Measurements from ENCODE around the gene EMC8. TPM values are rescaled to one million over a fixed set of nuclear protein-coding genes. Genes with fewer than 3 reads are reported as not detected.

EMC8 gene
- total RNA-seq, 1 experiment from 2014 or later = 73.0 TPM

DNA sequence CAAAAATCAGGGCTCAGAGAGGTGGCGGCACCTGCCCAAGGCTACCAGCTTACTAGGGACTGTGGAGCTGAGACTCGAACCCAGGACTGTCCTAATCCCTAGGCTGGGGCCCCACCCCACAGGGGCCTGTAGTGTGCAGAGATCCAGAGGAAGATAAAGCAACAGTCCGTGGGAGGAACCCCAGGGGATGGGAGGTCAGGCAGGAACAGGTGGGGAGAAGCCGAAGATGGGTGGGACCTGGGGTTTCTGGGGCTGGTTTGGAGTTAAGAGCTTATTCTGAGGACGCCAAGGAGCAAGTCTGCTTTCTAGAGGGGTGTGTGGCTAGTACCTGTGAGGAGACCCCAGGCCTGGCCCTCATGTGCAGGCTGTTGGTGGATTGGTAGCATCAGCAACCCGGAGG lies 63.4 kb downstream of the EMC8 start (continued):
- TF ChIP-seq JUND (IDR thresholded peaks at IDR 0.05) = no peak
- TF ChIP-seq, protein P1, sequence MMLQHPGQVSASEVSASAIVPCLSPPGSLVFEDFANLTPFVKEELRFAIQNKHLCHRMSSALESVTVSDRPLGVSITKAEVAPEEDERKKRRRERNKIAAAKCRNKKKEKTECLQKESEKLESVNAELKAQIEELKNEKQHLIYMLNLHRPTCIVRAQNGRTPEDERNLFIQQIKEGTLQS (IDR thresholded peaks at IDR 0.05) = no peak
- no peak for TF ChIP-seq RAD21 (IDR thresholded peaks at IDR 0.05; ENCODE audit: low read depth)
- no peak for TF ChIP-seq CBX3 (IDR thresholded peaks at IDR 0.05; ENCODE audit: low read depth)
- no peak for TF ChIP-seq ZNF274 (IDR thresholded peaks at IDR 0.05; ENCODE audit: low read depth, low read length)
- no peak for TF ChIP-seq ELF1 (IDR thresholded peaks at IDR 0.05; ENCODE audit: borderline replicate concordance, low read depth)
- TF ChIP-seq, protein P2, sequence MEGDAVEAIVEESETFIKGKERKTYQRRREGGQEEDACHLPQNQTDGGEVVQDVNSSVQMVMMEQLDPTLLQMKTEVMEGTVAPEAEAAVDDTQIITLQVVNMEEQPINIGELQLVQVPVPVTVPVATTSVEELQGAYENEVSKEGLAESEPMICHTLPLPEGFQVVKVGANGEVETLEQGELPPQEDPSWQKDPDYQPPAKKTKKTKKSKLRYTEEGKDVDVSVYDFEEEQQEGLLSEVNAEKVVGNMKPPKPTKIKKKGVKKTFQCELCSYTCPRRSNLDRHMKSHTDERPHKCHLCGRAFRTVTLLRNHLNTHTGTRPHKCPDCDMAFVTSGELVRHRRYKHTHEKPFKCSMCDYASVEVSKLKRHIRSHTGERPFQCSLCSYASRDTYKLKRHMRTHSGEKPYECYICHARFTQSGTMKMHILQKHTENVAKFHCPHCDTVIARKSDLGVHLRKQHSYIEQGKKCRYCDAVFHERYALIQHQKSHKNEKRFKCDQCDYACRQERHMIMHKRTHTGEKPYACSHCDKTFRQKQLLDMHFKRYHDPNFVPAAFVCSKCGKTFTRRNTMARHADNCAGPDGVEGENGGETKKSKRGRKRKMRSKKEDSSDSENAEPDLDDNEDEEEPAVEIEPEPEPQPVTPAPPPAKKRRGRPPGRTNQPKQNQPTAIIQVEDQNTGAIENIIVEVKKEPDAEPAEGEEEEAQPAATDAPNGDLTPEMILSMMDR (IDR thresholded peaks at IDR 0.05 in 2 of 3, conservative IDR thresholded peaks at IDR 0.05 in 1 of 3; ENCODE audit: borderline replicate concordance in 1 of 3, insufficient read depth in 1 of 3, low read depth in 2 of 3, low read length in 2 of 3) = no peak
- TF ChIP-seq TCF7L2 (IDR thresholded peaks at IDR 0.05; ENCODE audit: borderline replicate concordance, extremely low read depth, insufficient read depth, insufficient read length) = no peak

DNA sequence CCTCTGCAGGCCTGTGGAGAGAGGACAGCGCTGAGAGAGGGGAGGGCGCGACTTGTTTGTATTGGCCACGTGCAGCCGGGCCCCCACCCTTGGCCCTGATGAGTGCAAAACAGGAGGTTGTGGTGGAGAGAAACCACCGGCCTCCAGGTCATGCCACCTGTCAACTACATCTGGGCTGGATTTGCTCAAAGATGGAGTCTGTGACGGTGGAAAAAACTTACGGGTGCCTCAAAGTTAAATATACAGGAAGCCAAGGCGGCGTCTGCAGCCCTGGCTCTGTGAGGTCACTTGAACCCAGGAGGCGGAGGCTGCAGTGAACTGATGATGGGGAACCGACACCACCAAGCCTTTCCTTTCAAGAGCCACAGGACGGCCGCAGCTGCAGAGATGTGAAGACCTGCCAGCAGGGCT lies 64.1 kb downstream of the EMC8 start:
- ChIA-PET CTCF (no interaction called here), RAD21 (ENCODE audit: low non-redundant PET in 1 of 2, low total read pairs in 2 of 2, uncharacterized antibody in 2 of 2, unreplicated experiment in 2 of 2) (no interaction called here), POLR2A (no interaction called here)
- no peak overlapping the region for H3K27ac ChIP-seq (ENCODE audit: low read depth, low read length)
- H3K9ac ChIP-seq (ENCODE audit: low read length) = no peak overlapping the region
- no peaks in the 10 kb centered on the region; a peak in 1 of 4 replicates for H3K36me3 ChIP-seq (ENCODE audit: control insufficient read depth in 1 of 2, insufficient read depth in 2 of 2, low read length in 2 of 2)
- DNase-seq (ENCODE audit: low read depth, low spot score) (no peak), ATAC-seq (no peak)
- no peak overlapping the region for H3K4me3 ChIP-seq (replicated peaks in 1 of 2; ENCODE audit: low read depth in 1 of 2, low read length in 2 of 2)
- BruUV-seq (replicated peaks) = no TSS peak
- intact Hi-C loops (cut with micrococcal nuclease) = no loop called here
- H4K20me1 ChIP-seq (ENCODE audit: insufficient read depth) = no peaks in the 10 kb centered on the region
- H3K4me2 ChIP-seq (ENCODE audit: low read length) = no peak overlapping the region
- no peaks in the 10 kb centered on the region for H3K4me1 ChIP-seq (ENCODE audit: control insufficient read depth in 1 of 2, insufficient read depth in 2 of 2, low read length in 2 of 2)
- TF ChIP-seq FOSL1 (IDR thresholded peaks at IDR 0.05; ENCODE audit: low read depth) = no peak
- TF ChIP-seq, protein P3, sequence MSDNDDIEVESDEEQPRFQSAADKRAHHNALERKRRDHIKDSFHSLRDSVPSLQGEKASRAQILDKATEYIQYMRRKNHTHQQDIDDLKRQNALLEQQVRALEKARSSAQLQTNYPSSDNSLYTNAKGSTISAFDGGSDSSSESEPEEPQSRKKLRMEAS (IDR thresholded peaks at IDR 0.05) = no peak
- TF ChIP-seq EZH2phosphoT487 (IDR thresholded peaks at IDR 0.05; ENCODE audit: borderline replicate concordance) = no peak
- TF ChIP-seq RAD21 (IDR thresholded peaks at IDR 0.05; ENCODE audit: low read depth) = no peak
- TF ChIP-seq SRF (IDR thresholded peaks at IDR 0.05; ENCODE audit: low read depth) = no peak
- no peak for TF ChIP-seq YY1 (IDR thresholded peaks at IDR 0.05; ENCODE audit: extremely low read depth, insufficient replicate concordance, low read depth, low read length)
- TF ChIP-seq SP1 (IDR thresholded peaks at IDR 0.05; ENCODE audit: low read depth) = no peak
- TF ChIP-seq, protein P1 (IDR thresholded peaks at IDR 0.05) = no peak
- TF ChIP-seq POLR2A (IDR thresholded peaks at IDR 0.05; ENCODE audit: borderline replicate concordance, extremely low read depth, insufficient read depth, insufficient read length) = no peak
- no peak for TF ChIP-seq ZFX (IDR thresholded peaks at IDR 0.05)
- TF ChIP-seq, protein P4, sequence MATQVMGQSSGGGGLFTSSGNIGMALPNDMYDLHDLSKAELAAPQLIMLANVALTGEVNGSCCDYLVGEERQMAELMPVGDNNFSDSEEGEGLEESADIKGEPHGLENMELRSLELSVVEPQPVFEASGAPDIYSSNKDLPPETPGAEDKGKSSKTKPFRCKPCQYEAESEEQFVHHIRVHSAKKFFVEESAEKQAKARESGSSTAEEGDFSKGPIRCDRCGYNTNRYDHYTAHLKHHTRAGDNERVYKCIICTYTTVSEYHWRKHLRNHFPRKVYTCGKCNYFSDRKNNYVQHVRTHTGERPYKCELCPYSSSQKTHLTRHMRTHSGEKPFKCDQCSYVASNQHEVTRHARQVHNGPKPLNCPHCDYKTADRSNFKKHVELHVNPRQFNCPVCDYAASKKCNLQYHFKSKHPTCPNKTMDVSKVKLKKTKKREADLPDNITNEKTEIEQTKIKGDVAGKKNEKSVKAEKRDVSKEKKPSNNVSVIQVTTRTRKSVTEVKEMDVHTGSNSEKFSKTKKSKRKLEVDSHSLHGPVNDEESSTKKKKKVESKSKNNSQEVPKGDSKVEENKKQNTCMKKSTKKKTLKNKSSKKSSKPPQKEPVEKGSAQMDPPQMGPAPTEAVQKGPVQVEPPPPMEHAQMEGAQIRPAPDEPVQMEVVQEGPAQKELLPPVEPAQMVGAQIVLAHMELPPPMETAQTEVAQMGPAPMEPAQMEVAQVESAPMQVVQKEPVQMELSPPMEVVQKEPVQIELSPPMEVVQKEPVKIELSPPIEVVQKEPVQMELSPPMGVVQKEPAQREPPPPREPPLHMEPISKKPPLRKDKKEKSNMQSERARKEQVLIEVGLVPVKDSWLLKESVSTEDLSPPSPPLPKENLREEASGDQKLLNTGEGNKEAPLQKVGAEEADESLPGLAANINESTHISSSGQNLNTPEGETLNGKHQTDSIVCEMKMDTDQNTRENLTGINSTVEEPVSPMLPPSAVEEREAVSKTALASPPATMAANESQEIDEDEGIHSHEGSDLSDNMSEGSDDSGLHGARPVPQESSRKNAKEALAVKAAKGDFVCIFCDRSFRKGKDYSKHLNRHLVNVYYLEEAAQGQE (IDR thresholded peaks at IDR 0.05; ENCODE audit: low read depth) = no peak
- no peak for TF ChIP-seq SIN3A (IDR thresholded peaks at IDR 0.05; ENCODE audit: low read depth)
- TF ChIP-seq, protein P2 (IDR thresholded peaks at IDR 0.05 in 2 of 3, conservative IDR thresholded peaks at IDR 0.05 in 1 of 3; ENCODE audit: borderline replicate concordance in 1 of 3, insufficient read depth in 1 of 3, low read depth in 2 of 3, low read length in 2 of 3) = no peak
- no peak for TF ChIP-seq ZNF274 (IDR thresholded peaks at IDR 0.05; ENCODE audit: low read depth, low read length)
- no peaks in the 10 kb centered on the region for H3K9me2 ChIP-seq (ENCODE audit: insufficient read depth)
- no peaks in the 10 kb centered on the region for H3K9me3 ChIP-seq (ENCODE audit: control insufficient read depth in 1 of 2, insufficient read depth in 1 of 2, low read depth in 1 of 2, low read length in 2 of 2)
- H2AFZ ChIP-seq (ENCODE audit: low read depth, low read length, poor library complexity, severe bottlenecking) = no peak overlapping the region
- no peaks in the 10 kb centered on the region; the same call in 1 of the 2 replicates for H3K79me2 ChIP-seq (ENCODE audit: insufficient read depth, low read length)
- H3K27me3 ChIP-seq (ENCODE audit: insufficient read depth, low read length) = no peaks in the 10 kb centered on the region
